ENCODE results near the gene IPO7.

GRCh38 chr11:9461760-9462134 is 77.3 kb downstream of the IPO7 start:
- no peak for TF ChIP-seq CTCF (IDR thresholded peaks at IDR 0.05; ENCODE audit: low read depth, low read length, missing input control)
- no peak for TF ChIP-seq TAF1 (conservative IDR thresholded peaks at IDR 0.05)
- no peak for TF ChIP-seq JUND (IDR thresholded peaks at IDR 0.05)
- no peak for TF ChIP-seq MAX (IDR thresholded peaks at IDR 0.05)
- no peak for TF ChIP-seq YY1 (IDR thresholded peaks at IDR 0.05)
- no peak for TF ChIP-seq ATF3 (IDR thresholded peaks at IDR 0.05)
- no peak for TF ChIP-seq FOXA1 (IDR thresholded peaks at IDR 0.05)
- no peak for TF ChIP-seq RAD21 (IDR thresholded peaks at IDR 0.05)
